OCI-LY3 (cell line): Measurements from ENCODE around the gene C4orf51.

ENCODE experiments used
- H2AFZ ChIP-seq: fragments of 200-600, 300-600 bp; shearing (Covaris generic); 2 replicates; pipeline ENCODE4 v1.6.0; 2014; ENCODE audit warnings: antibody characterized with exemption, low read depth, low read length
- H3K27ac ChIP-seq: fragments of 200-600, 300-600 bp; sonication (generic); 2 replicates; pipeline ENCODE4 v1.5.1; 2014; ENCODE audit warnings: mild to moderate bottlenecking, low read length, moderate library complexity, mixed read lengths
- H3K27me3 ChIP-seq: fragments of 200-600, 300-600 bp; sonication (generic); 2 replicates; pipeline ENCODE4 v1.6.1; 2014; ENCODE audit warnings: low read depth, low read length, mixed read lengths
- H3K36me3 ChIP-seq: fragments of 200-600, 300-600 bp; sonication (generic); replicated peaks from 2 replicates; pipeline ENCODE3; 2014; ENCODE audit warnings: low read depth, low read length, mixed read lengths
- H3K4me1 ChIP-seq: fragments of 300-600, 200-600 bp; sonication (generic); 2 replicates; pipeline ENCODE4 v1.6.1; 2014; ENCODE audit warnings: low read length, mixed read lengths
- H3K4me2 ChIP-seq: fragments of 200-600, 300-600 bp; sonication (generic); 2 replicates; pipeline ENCODE4 v1.6.1; 2014; ENCODE audit warnings: low read length, mixed read lengths
- H3K4me3 ChIP-seq: fragments of 300-600, 200-600 bp; sonication (generic); 2 replicates; pipeline ENCODE4 v1.5.1; 2014; ENCODE audit warnings: antibody characterized with exemption, mild to moderate bottlenecking, low read length, moderate library complexity
- H3K79me2 ChIP-seq: fragments of 300-600, 200-600 bp; shearing (Covaris generic); 2 replicates; pipeline ENCODE4 v1.6.1; 2014; ENCODE audit warnings: mild to moderate bottlenecking, low read length, mixed read lengths
- H3K9ac ChIP-seq: fragments of 300-600, 200-600 bp; shearing (Covaris generic); 2 replicates; pipeline ENCODE4 v1.6.0; 2014; ENCODE audit warnings: mild to moderate bottlenecking, low read length, moderate library complexity
- H3K9me3 ChIP-seq: fragments of 200-600, 300-600 bp; shearing (Covaris generic); 2 replicates; pipeline ENCODE4 v1.6.1; 2014; ENCODE audit warnings: low read length, mixed read lengths; ENCODE audit not compliant: insufficient read depth
- H4K20me1 ChIP-seq: fragments of 200-600, 300-600 bp; sonication (generic); 2 replicates; pipeline ENCODE4 v1.6.1; 2016; ENCODE audit warnings: low read length, mixed read lengths; ENCODE audit not compliant: insufficient read depth
- EZH2phosphoT487 ChIP-seq: fragments of 200-600 bp; shearing (Covaris generic); IDR thresholded peaks from 2 replicates; pipeline ENCODE4 v1.6.1; 2018; ENCODE audit warnings: antibody characterized with exemption, mixed run types, low read depth
- TF ChIP-seq, protein P1 (sequence below): fragments of 200-600, 300-600 bp; sonication (generic); IDR thresholded peaks from 2 replicates; pipeline ENCODE4 v1.5.1; 2014; ENCODE audit warnings: antibody characterized with exemption, low read length, low read depth

The C4orf51 gene

DNA sequence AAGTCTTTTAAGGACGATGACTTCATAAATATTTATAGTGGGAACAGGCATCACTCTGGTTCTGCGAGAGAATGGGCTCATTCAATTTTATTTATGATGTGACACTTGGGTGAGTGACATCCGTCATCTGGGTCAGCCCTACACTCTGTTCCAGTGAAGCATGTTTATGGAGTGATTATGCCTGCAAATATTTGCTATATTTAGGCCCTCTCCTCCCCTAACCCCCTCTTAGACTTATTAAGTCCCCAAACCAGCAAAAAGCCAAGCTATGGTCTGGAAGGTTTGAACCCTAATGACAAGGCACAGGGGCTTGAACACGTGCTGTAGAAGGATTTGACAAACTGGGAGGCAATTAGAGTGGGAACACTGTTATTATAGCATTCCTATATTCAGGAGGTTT, 55.9 kb downstream of the C4orf51 start:
- Histone ChIP-seq H3K4me1 (peaks cover 9% of the 10 kb centered on the region; the same call in 1 of the 2 replicates), H3K27ac (no peak overlapping the region), H2AFZ (no peak overlapping the region), H3K4me2 (no peak overlapping the region), H3K79me2 (no peaks in the 10 kb centered on the region), H3K4me3 (no peak overlapping the region), H3K27me3 (peaks cover 28% of the 10 kb centered on the region), H3K9me3 (no peaks in the 10 kb centered on the region), H3K36me3 (no peaks in the 10 kb centered on the region), H3K9ac (no peak overlapping the region), H4K20me1 (no peaks in the 10 kb centered on the region)
- TF ChIP-seq EZH2phosphoT487, result no peak
- TF ChIP-seq, protein P1, sequence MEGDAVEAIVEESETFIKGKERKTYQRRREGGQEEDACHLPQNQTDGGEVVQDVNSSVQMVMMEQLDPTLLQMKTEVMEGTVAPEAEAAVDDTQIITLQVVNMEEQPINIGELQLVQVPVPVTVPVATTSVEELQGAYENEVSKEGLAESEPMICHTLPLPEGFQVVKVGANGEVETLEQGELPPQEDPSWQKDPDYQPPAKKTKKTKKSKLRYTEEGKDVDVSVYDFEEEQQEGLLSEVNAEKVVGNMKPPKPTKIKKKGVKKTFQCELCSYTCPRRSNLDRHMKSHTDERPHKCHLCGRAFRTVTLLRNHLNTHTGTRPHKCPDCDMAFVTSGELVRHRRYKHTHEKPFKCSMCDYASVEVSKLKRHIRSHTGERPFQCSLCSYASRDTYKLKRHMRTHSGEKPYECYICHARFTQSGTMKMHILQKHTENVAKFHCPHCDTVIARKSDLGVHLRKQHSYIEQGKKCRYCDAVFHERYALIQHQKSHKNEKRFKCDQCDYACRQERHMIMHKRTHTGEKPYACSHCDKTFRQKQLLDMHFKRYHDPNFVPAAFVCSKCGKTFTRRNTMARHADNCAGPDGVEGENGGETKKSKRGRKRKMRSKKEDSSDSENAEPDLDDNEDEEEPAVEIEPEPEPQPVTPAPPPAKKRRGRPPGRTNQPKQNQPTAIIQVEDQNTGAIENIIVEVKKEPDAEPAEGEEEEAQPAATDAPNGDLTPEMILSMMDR, result no peak

DNA sequence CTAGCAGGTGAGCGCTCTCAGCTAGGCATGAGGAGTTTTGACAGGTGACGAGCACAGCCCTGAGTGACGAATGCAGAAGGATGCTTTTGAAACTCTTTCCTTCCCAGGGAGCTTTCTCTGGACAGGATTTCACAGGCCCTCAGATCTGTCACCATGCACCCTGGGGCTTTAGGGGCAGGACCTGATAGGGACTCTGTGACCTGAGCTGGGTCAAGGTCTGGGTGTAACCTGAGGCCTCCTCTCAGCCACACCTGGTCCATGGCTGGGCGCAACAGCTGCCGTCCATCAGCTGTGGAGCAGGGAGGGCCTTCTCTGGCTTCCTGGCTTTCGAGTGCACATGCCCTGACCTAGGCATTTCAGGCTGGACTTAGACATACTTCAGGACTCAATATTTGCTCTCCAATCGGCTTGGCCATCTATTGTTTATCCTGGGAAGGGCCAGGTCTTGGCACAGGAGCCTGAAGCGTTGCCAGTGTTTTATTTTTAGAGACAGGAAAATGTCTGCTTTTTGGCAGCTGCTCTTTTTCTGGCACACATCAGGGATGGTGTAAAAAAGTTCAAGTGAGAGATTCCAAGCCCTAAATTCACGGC, 56.4 kb downstream of the C4orf51 start:
- Histone ChIP-seq H3K36me3 (no peaks in the 10 kb centered on the region), H4K20me1 (no peaks in the 10 kb centered on the region), H3K27ac (no peak overlapping the region), H3K9me3 (no peaks in the 10 kb centered on the region), H3K9ac (no peak overlapping the region), H3K27me3 (peaks cover 26% of the 10 kb centered on the region), H3K4me3 (no peak overlapping the region), H3K79me2 (no peaks in the 10 kb centered on the region), H2AFZ (no peak overlapping the region), H3K4me2 (no peak overlapping the region), H3K4me1 (peaks cover 9% of the 10 kb centered on the region; the same call in 1 of the 2 replicates)
- TF ChIP-seq, protein P1, result no peak
- no peak for TF ChIP-seq EZH2phosphoT487

DNA sequence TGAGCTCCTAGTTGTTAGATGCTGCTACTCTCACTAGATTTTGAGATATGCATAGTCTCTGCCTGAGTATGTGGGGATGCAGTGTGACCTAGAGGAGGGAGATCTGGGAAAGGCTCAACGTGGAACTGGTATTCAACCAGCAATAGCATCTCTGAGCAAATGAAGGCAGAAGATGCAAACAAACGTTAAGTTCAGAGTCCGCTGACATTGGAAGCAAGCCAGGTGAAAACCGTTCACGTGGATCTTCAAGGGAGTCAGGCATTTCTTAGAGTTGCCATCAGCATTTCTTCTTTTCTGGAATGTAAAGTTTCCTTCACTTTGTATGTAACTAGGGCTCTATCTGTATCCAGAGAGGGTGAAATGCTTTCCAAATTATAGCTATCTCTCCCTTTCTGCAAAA, 59.9 kb downstream of the C4orf51 start:
- H3K9ac ChIP-seq, result no peak overlapping the region
- H3K4me1 ChIP-seq, result no peaks in the 10 kb centered on the region
- H3K27ac ChIP-seq, result no peak overlapping the region
- peaks cover 38% of the 10 kb centered on the region for H3K27me3 ChIP-seq
- H4K20me1 ChIP-seq, result no peaks in the 10 kb centered on the region
- no peak overlapping the region for H3K4me2 ChIP-seq
- no peaks in the 10 kb centered on the region for H3K79me2 ChIP-seq
- no peak overlapping the region for H2AFZ ChIP-seq
- TF ChIP-seq, protein P1, result no peak
- no peak for TF ChIP-seq EZH2phosphoT487
- no peaks in the 10 kb centered on the region for H3K36me3 ChIP-seq
- no peaks in the 10 kb centered on the region for H3K9me3 ChIP-seq
- no peak overlapping the region for H3K4me3 ChIP-seq

DNA sequence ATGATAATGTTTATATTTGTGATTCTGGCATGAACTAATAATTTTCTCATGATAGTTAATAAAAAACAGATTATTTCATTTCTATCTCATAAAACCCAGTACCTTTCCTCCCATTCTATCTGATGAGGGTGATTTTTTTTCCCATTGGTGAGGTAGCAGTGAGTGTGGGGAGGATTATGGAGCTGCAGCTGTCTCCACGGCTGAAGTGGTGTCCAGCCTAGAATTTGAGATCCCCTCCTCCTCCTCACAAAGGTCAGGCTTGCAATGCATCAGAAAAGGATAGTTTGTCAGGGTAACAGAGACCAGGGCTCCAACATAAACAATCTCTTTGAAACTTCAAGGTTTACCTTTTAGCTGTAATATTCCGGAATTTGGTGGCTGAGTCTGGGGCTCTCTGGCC, 60.9 kb downstream of the C4orf51 start:
- Histone ChIP-seq H3K4me2 (no peak overlapping the region), H3K4me1 (no peaks in the 10 kb centered on the region), H3K4me3 (no peak overlapping the region), H3K9ac (no peak overlapping the region), H3K27ac (no peak overlapping the region), H3K36me3 (no peaks in the 10 kb centered on the region), H3K79me2 (no peaks in the 10 kb centered on the region), H3K9me3 (no peaks in the 10 kb centered on the region), H4K20me1 (no peaks in the 10 kb centered on the region), H2AFZ (no peak overlapping the region), H3K27me3 (peaks cover 38% of the 10 kb centered on the region)
- TF ChIP-seq, protein P1, result no peak
- no peak for TF ChIP-seq EZH2phosphoT487
